GM12865 (cell line): ENCODE data around the gene OR10H5.
A peak's percentile ranks its signal among the peaks of the same experiment; 100 is the strongest.
"Not testable (repeated sequence)": the region's sequence is repeated elsewhere in the genome, so short reads cannot be mapped to it uniquely, and the experiment has no call there.

Experiments
- DNase-seq: peaks from one replicate; pipeline ENCODE4 v3.0.0; 2010; ENCODE audit warnings: low read depth
- H3K4me3 ChIP-seq: 2 replicates; pipeline ENCODE4 v1.5.1; 2011; ENCODE audit warnings: mild to moderate bottlenecking, low read depth, low read length, control low read depth
- TF ChIP-seq, protein P1 (sequence below): IDR thresholded peaks from 2 replicates; pipeline ENCODE4 v1.5.1; 2011; ENCODE audit warnings: low read length, control low read depth, low read depth, inconsistent platforms; ENCODE audit not compliant: insufficient read depth; ENCODE audit errors: missing control alignments

Gene OR10H5

DNA sequence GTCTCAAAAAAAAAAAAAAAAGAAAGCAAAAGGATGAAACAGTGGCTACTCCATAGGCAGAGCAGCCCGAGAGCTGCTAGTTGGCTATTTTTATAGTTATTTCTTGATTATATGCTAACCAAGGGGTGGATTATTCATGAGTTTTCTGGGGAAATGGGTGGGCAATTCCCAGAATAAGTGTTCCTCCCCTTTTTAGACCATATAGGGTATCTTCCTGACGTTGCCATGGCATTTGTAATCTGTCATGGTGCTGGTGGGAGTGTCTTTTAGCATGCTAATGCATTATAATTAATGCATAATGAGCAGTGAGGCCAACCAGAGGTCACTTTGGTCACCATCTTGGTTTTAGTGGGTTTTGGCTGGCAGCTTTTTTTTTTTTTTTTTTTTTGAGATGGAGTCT lies 53.4 kb downstream of the OR10H5 start:
- TF ChIP-seq, protein P1, sequence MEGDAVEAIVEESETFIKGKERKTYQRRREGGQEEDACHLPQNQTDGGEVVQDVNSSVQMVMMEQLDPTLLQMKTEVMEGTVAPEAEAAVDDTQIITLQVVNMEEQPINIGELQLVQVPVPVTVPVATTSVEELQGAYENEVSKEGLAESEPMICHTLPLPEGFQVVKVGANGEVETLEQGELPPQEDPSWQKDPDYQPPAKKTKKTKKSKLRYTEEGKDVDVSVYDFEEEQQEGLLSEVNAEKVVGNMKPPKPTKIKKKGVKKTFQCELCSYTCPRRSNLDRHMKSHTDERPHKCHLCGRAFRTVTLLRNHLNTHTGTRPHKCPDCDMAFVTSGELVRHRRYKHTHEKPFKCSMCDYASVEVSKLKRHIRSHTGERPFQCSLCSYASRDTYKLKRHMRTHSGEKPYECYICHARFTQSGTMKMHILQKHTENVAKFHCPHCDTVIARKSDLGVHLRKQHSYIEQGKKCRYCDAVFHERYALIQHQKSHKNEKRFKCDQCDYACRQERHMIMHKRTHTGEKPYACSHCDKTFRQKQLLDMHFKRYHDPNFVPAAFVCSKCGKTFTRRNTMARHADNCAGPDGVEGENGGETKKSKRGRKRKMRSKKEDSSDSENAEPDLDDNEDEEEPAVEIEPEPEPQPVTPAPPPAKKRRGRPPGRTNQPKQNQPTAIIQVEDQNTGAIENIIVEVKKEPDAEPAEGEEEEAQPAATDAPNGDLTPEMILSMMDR: no peak

DNA sequence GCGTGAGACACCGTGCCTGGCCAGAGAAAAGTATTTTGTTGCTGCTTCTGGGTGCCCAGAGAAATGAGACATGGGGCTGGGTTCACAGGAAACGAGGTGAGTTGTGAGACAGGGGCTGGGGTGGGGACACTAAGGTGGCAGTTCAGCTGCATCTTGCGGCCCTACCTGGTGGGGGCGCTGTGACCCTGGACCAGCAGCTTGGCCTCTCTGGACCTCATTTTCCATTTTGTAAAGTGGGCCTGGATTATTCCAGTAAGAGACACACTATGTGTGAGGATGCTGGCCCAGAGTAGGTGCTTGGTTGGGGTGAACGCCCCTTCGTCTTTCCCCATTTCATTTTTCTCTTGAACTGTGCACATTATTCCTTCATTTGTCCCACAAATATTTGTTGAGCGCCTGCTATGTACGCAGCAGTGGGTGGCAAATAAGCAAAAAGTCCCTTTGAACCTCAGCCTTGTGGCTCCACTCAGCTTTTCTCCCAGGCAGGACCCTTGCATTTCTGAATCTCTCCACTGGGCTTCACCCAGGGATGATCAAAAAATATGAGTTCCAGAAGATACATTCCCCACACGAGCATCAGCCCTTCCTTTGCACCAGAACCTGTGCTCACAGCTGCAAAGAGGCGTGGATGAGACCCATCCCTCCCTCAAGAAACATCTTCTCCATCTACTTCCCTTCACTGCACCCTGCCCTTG lies 54.6 kb downstream of the OR10H5 start:
- H3K4me3 ChIP-seq: no peak overlapping the region
- TF ChIP-seq, protein P1: peak; percentile 36
- peak; percentile 9 for DNase-seq

More for the DNA sequence above, 53.4 kb downstream of the OR10H5 start:
- no peak overlapping the region for H3K4me3 ChIP-seq
- no peak for DNase-seq

DNA sequence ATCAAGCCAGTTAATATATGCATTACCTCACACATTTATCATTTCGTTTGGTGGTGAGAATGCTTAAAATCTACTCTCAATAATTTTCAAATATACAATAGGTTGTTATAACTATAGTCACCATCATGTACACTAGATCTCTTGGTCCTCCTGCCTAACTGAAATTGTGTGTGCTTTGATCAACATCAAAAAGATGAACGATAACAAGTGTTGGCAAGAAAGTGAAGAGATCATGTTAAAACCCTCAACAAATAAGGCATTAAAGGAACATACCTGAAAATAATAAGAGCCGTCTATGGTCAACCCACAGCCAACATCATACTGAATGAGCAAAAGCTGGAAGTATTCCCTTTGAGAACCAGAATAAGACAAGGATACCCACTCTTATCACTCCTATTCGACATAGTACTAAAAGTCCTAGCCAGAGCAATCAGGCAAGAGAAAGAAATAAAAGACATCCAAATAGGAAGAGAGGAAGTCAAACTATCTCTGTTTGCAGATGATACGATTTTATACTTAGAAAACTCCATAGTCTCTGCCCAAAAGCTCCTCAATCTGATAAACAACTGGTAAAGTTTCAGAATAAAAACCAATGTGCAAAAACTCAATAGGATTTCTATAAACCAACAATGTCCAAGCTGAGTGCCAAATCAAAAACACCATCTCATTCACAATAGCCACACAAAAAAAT lies 55.9 kb downstream of the OR10H5 start:
- TF ChIP-seq, protein P1: no peak
- no peak for DNase-seq
- no peak overlapping the region for H3K4me3 ChIP-seq

DNA sequence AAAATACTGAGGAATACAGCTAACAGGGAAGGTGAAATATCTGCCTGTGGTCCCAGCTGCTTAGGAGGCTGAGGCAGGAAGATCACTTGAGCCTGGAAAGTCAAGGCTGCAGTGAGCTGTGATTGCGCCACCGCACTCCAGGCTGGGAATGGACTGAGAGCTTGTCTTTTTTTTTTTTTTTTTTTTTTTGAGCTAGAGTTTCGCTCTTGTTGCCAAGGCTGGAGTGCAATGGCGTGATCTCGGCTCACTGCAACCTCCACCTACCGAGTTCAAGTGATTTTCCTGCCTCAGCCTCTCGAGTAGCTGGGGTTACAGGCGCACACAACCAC lies 56.4 kb downstream of the OR10H5 start:
- not testable (repeated sequence) for DNase-seq, H3K4me3 ChIP-seq

DNA sequence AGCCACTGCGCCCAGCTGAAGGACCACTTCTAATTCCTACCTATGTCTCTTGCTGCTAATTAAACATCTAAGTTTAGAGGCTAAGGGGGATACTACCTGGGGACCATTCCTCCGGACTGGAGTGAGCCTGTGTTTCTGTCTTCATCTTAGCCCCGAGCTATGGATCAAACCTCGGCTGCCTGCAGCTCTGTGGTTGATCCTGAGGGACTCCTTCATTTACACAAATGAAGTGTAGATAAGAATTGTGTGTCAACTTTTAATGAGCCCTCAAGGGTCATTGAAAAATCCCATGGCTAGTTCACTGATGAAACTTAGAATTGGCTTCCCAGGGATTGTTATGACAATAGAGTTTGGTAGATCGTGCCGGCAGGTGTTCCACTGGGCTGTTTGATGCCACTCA lies 59.5 kb downstream of the OR10H5 start:
- DNase-seq: no peak
- TF ChIP-seq, protein P1: no peak
- no peak overlapping the region for H3K4me3 ChIP-seq

DNA sequence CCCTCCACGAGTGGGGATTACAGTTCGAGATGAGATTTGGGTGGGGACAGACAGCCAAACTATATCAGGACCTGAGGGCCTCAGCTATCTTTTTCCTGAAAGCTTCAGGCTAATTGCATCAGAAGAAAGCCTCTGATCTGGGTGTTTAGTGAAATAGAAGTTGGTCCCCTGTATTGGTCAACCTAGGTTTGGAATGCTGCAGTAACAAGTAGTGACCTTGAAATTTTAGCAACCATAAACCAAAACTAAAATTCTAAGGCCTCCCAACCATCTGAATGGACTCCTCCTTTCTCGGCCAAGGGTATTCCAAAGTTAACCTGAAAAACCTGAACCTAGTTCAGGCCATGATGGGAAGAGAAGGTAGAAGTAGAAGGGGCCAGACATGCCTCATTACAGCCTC lies 62.9 kb downstream of the OR10H5 start:
- no peak overlapping the region for H3K4me3 ChIP-seq
- TF ChIP-seq, protein P1: no peak
- no peak for DNase-seq
